Pancreas (tissue), 10 donors: ENCODE measurements around the gene GPHN. TPM values are rescaled to one million over a fixed set of nuclear protein-coding genes. Genes with fewer than 3 reads are reported as not detected.
"Not testable (repeated sequence)": the region's sequence is repeated elsewhere in the genome, so short reads cannot be mapped to it uniquely, and the experiment has no call there.

Experiments used
- ATAC-seq, 4 donors: fragments of 200-7000 bp; cut with Tn5 transposase; one replicate each; pipeline versions ENCODE4 v1.8.0 to v1.9.1; 2020; ENCODE audit warnings: mild to moderate bottlenecking in 4 of 4, moderate library complexity in 4 of 4
- DNase-seq, 6 donors: peaks; one replicate each; pipeline ENCODE4 v3.0.0-alpha.2; 2020
- FAIRE-seq: peaks from 2 replicates; lab custom pipeline; 2012; peaks lifted over from hg19 to GRCh38; lab: Jason Lieb, UNC
- H3K27ac ChIP-seq, 4 donors: fragments of 200-600 bp; sonication (generic); 1 replicate in 3 of 4; 2 replicates in 1 of 4; pipeline versions ENCODE4 v1.5.0 to v1.8.0; 2020
- H3K27me3 ChIP-seq, 4 donors: fragments of 200-600 bp; one replicate each; pipeline ENCODE4 v1.8.0; 2021
- H3K36me3 ChIP-seq, 3 donors: fragments of 200-600 bp; sonication (generic) in 1 of 3; one replicate each; pipeline versions ENCODE4 v1.5.0 to v1.8.0; 2020 to 2021
- H3K4me1 ChIP-seq, 3 donors: fragments of 200-600 bp; one replicate each; pipeline ENCODE4 v1.8.0; 2021
- H3K4me3 ChIP-seq, 4 donors: fragments of 200-600 bp; sonication (generic) in 2 of 4; one replicate each; pipeline versions ENCODE4 v1.5.0 to v1.8.0; 2020 to 2021
- H3K9me3 ChIP-seq, 4 donors: fragments of 200-600 bp; one replicate each; pipeline ENCODE4 v1.8.0; 2021
- CTCF ChIP-seq, 4 donors: fragments of 200-600 bp; sonication (generic) in 3 of 4; IDR thresholded peaks; one replicate each; pipeline versions ENCODE4 v1.5.0 to v1.8.0; 2021; ENCODE audit warnings: antibody characterized with exemption in 4 of 4
- WGBS, 2 donors: extraction: QIAGEN DNeasy Blood & Tissue Kit; methylation state at CpG; one replicate each; pipeline ENCODE4 v1.1.7; 2013; 5-methylcytosine and 5-hydroxymethylcytosine counted together
- intact Hi-C, 3 donors: fragments of 100-400 bp; cut with DNase I; formaldehyde crosslinking; loops; one replicate each; pipeline versions ENCODE4 v1.11.1 to v1.14.2; 2022
- polyA plus RNA-seq, 2 donors: library from polyadenylated mRNA; stranded (reverse); fragments of 200-250 nt; gene quantifications; one replicate each; pipeline ENCODE4 v1.2.3, GENCODE V29; 2013
- total RNA-seq, 6 donors: library from RNA; stranded (reverse); fragmentation: NEBNext Ultra II Directional in 4 of 6; extraction: Animal tissue kit (Norgen Biotek cat#: 25700) in 4 of 6; gene quantifications; one replicate each; pipeline versions ENCODE4 v1.2.1 to v1.2.4, GENCODE V29; 2021 to 2023
- donor health status: healthy with polysubstance abuse.
- donor health status: DM: no; HTN: no; CAD: no; lungs with moderate emphysema.
- donor health status: DM: no; HTN: no; CAD: no.
- donor health status: control.
- donor health status: control.
- donor health status: Bipolar disorder and iron deficiency.
- donor health status: DM: yes; HTN: yes; CAD: no.
- donor health status: DM: no; HTN: no; CAD: no.
- donor health status: DM: no; HTN: no; CAD: no.
- donor health status: DM: yes; HTN: yes; CAD: no.

The GPHN gene
- total and polyA plus RNA-seq, 8 donors: 20.3 to 47.6 (median 24.4) TPM

- Histone ChIP-seq H3K27ac (no peak overlapping the region), H3K27me3 (no peaks in the 10 kb centered on the region), H3K4me1 (peaks cover 0 to 5% (median 5%) of the 10 kb centered on the region in 3 donors), H3K4me3 (no peak overlapping the region), H3K36me3 (no peaks in the 10 kb centered on the region), H3K9me3 (no peaks in the 10 kb centered on the region)
- intact Hi-C loops: no loop called here
- DNase-seq: no peak
- FAIRE-seq: no peak
- no peak for ATAC-seq
- WGBS, 2 donors: 45 to 57% methylated on average over 2 of the region's 2 CpGs
- no peak for TF ChIP-seq CTCF (IDR thresholded peaks at IDR 0.05)
These were observed 36.0 kb downstream of the GPHN start for GRCh38 chr14:66543996-66544395.

- intact Hi-C loops, H3K27ac ChIP-seq, FAIRE-seq, H3K4me1 ChIP-seq, H3K9me3 ChIP-seq, ATAC-seq, H3K27me3 ChIP-seq, H3K4me3 ChIP-seq, H3K36me3 ChIP-seq: not testable (repeated sequence)
- WGBS, 2 donors: 94 to 95% methylated on average over 12 to 19 of the region's 32 CpGs
- DNase-seq: peak in 1 of 6 donors; percentile 27
These were observed 37.2 kb downstream of the GPHN start for GRCh38 chr14:66545191-66545590.

- H3K27me3 ChIP-seq, ATAC-seq, H3K27ac ChIP-seq, H3K4me3 ChIP-seq, H3K9me3 ChIP-seq, FAIRE-seq, intact Hi-C loops, H3K36me3 ChIP-seq, H3K4me1 ChIP-seq: not testable (repeated sequence)
- DNase-seq: peak in 1 of 6 donors; percentile 72
- WGBS, 2 donors: 95 to 98% methylated on average over 17 to 32 of the region's 32 CpGs
These were observed 37.8 kb downstream of the GPHN start for GRCh38 chr14:66545751-66546150.

GRCh38 chr14:66563731-66564130 is 55.8 kb downstream of the GPHN start:
- WGBS, 2 donors: 94 to 97% methylated on average over 2 of the region's 2 CpGs
- ATAC-seq (no peak), DNase-seq (no peak), FAIRE-seq (no peak)
- no peaks in the 10 kb centered on the region for H3K27me3 ChIP-seq
- no peak overlapping the region for H3K4me3 ChIP-seq
- H3K4me1 ChIP-seq: no peaks in the 10 kb centered on the region
- H3K9me3 ChIP-seq: no peaks in the 10 kb centered on the region
- intact Hi-C loops: no loop called here
- H3K36me3 ChIP-seq: no peaks in the 10 kb centered on the region
- no peak overlapping the region for H3K27ac ChIP-seq
- TF ChIP-seq CTCF (IDR thresholded peaks at IDR 0.05): no peak

- H3K4me3 ChIP-seq: no peak overlapping the region
- peak in 1 of 4 donors; percentile 54 for ATAC-seq
- no peaks in the 10 kb centered on the region for H3K36me3 ChIP-seq
- DNase-seq: no peak
- H3K9me3 ChIP-seq: no peaks in the 10 kb centered on the region
- 69 to 73% methylated on average over 2 of the region's 2 CpGs for WGBS, 2 donors
- no peak overlapping the region for H3K27ac ChIP-seq
- H3K27me3 ChIP-seq: no peaks in the 10 kb centered on the region
- H3K4me1 ChIP-seq: no peaks in the 10 kb centered on the region
- intact Hi-C loops: no loop called here
- no peak for FAIRE-seq
- no peak for TF ChIP-seq CTCF (IDR thresholded peaks at IDR 0.05)
These were observed 60.3 kb downstream of the GPHN start for GRCh38 chr14:66568220-66568619.

GRCh38 chr14:66572826-66573225 is 64.9 kb downstream of the GPHN start:
- H3K36me3 ChIP-seq: no peaks in the 10 kb centered on the region
- DNase-seq (no peak), FAIRE-seq (no peak), ATAC-seq (no peak)
- TF ChIP-seq CTCF (IDR thresholded peaks at IDR 0.05): no peak
- H3K4me3 ChIP-seq: no peak overlapping the region
- 89% methylated on average over 1 of the region's 1 CpG for WGBS, 2 donors
- intact Hi-C loops: no loop called here
- H3K9me3 ChIP-seq: peaks cover 0 to 3% (median 0%) of the 10 kb centered on the region in 4 donors
- H3K27ac ChIP-seq: no peak overlapping the region
- no peaks in the 10 kb centered on the region for H3K4me1 ChIP-seq
- no peaks in the 10 kb centered on the region for H3K27me3 ChIP-seq
